Measurements from ENCODE around the gene ZDHHC11. TPM values are rescaled to one million over a fixed set of nuclear protein-coding genes. Genes with fewer than 3 reads are reported as not detected.
A peak's percentile ranks its signal among the peaks of the same experiment; 100 is the strongest.
"Not testable (repeated sequence)": the region's sequence is repeated elsewhere in the genome, so short reads cannot be mapped to it uniquely, and the experiment has no call there.

ZDHHC11 gene
- total RNA-seq, 1 experiment from 2014 or later = 3.6 TPM

DNA sequence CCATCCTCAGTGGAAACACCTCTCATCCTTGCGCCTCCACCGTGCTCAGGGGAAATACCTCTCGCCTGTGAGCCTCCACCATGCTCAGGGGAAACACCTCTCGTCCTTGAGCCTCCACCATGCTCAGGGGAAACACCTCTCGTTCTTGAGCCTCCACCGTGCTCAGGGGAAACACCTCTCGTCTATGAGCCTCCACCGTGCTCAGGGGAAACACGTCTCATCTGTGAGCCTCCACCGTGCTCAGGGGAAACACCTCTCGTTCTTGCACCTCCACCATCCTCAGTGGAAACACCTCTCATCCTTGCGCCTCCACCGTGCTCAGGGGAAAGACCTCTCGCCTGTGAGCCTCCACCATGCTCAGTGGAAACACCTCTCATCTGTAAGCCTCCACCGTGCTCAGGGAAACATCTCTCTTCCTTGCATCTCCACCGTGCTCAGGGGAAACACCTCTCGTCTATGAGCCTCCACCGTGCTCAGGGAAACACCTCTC lies 4.1 kb downstream of the ZDHHC11 start:
- not testable (repeated sequence) for H3K4me3 Mint-ChIP-seq (ENCODE audit: unreplicated experiment)

DNA sequence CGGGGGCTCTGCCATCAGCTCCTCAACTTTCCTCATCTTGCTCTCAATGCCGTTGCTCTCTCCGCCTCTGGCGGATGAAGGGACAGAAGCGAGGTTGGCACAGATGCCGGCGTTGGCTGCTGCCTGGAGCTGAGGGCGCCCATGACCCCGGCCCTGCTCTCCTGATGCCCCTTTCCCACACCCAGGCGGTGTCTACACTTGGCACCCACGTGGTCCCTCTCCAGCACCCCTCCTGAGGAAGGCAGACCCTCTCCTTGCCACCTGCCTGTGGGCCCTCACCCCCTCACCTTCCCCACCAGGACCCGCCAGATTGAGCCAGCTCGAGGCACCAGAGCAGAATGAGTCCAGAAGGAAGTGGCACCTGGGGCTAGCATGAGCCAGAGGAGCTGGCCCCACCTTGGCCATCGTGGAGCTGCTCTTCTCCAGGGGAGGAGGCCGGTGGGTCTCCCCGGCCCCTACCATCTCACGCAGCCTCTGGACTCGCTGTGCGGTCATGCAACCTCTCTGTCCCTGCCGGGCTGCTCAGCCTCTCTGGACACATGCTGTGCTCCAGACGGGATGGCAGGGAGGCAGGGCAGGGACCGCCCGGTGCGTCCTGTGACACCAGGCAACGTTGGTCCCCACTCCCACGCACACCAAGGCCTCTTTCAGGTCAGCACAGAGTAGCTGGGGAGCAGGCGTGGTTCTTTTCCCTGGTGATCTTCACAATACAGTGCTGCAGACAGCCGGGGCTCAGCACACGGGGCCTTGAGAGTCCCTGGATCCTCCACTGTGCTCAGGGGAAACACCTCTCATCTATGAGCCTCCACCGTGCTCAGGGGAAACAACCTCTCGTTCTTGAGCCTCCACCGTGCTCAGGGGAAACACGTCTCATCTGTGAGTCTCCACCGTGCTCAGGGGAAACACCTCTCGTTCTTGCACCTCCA lies 4.8 kb downstream of the ZDHHC11 start:
- H3K4me3 Mint-ChIP-seq (ENCODE audit: unreplicated experiment); H3K9me3 ChIP-seq; H3K36me3 ChIP-seq (ENCODE audit: control insufficient read depth, insufficient read depth, low read length); CTCF ChIA-PET; H3K27me3 Mint-ChIP-seq (ENCODE audit: insufficient read depth, unreplicated experiment); H3K9me3 Mint-ChIP-seq (ENCODE audit: unreplicated experiment); H3K4me1 Mint-ChIP-seq (ENCODE audit: low read depth, unreplicated experiment); H3K4me3 ChIP-seq (ENCODE audit: low read depth, low read length); BruUV-seq (replicated peaks); H3K36me3 Mint-ChIP-seq (ENCODE audit: insufficient read depth, unreplicated experiment); H3K27ac Mint-ChIP-seq (ENCODE audit: unreplicated experiment); intact Hi-C loops (cut with micrococcal nuclease; ENCODE audit: unreplicated experiment); POLR2A ChIA-PET; H3K27me3 ChIP-seq (replicated peaks; ENCODE audit: control insufficient read depth, insufficient read depth, low read length): not testable (repeated sequence)
- DNase-seq = peak in 1 of 2 experiments; percentile 6
- peaks cover 14% of the 10 kb centered on the region for H3K4me1 ChIP-seq

More for the DNA sequence above, 4.1 kb downstream of the ZDHHC11 start:
- BruUV-seq (replicated peaks); H3K4me1 Mint-ChIP-seq (ENCODE audit: low read depth, unreplicated experiment); H3K27me3 ChIP-seq (replicated peaks; ENCODE audit: control insufficient read depth, insufficient read depth, low read length); H3K4me3 ChIP-seq (ENCODE audit: low read depth, low read length); intact Hi-C loops (cut with micrococcal nuclease; ENCODE audit: unreplicated experiment); POLR2A ChIA-PET; H3K27ac Mint-ChIP-seq (ENCODE audit: unreplicated experiment); H3K27me3 Mint-ChIP-seq (ENCODE audit: insufficient read depth, unreplicated experiment); CTCF ChIA-PET; H3K9me3 ChIP-seq; H3K9me3 Mint-ChIP-seq (ENCODE audit: unreplicated experiment); H3K36me3 Mint-ChIP-seq (ENCODE audit: insufficient read depth, unreplicated experiment); H3K36me3 ChIP-seq (ENCODE audit: control insufficient read depth, insufficient read depth, low read length): not testable (repeated sequence)
- H3K4me1 ChIP-seq = peaks cover 21% of the 10 kb centered on the region
- DNase-seq = peak in 1 of 2 experiments; percentile 2

DNA sequence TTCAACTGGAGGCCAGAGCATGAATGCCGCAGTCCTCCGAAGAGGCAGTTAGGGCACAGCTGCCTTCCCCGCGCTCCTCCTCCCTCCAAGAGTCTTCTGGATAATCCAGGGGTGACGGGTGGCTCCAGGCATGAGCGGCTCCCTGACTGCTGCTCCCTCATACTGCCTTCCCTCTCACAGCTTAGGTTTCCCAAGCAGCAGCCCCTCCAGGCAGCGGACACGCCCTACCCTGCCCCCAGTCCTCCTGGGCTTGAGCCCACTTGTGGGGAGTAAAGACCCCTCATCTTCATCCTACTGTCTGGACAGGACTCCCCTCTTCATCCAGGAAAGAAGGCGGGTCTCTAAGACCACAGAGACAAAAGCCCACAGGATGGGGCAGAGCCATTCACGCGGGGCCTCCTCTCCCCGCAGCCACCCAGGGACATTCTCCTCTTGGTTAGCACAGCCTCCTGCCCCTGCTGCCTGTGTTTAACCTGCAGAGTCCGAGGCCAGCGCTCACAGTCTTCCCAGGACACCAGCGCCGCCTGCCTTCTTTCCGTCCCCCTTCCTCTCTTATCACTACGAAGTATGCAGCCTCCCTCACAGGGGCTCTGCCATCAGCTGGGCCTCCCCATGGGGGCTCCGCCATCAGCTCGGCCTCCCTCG lies 5.6 kb downstream of the ZDHHC11 start:
- H3K27ac Mint-ChIP-seq (ENCODE audit: unreplicated experiment); intact Hi-C loops (cut with micrococcal nuclease; ENCODE audit: unreplicated experiment); H3K4me3 Mint-ChIP-seq (ENCODE audit: unreplicated experiment); H3K27me3 Mint-ChIP-seq (ENCODE audit: insufficient read depth, unreplicated experiment); H3K4me3 ChIP-seq (ENCODE audit: low read depth, low read length); H3K27me3 ChIP-seq (replicated peaks; ENCODE audit: control insufficient read depth, insufficient read depth, low read length); H3K4me1 Mint-ChIP-seq (ENCODE audit: low read depth, unreplicated experiment); POLR2A ChIA-PET; H3K36me3 Mint-ChIP-seq (ENCODE audit: insufficient read depth, unreplicated experiment); H3K9me3 Mint-ChIP-seq (ENCODE audit: unreplicated experiment); BruUV-seq (replicated peaks); H3K36me3 ChIP-seq (ENCODE audit: control insufficient read depth, insufficient read depth, low read length); H3K4me1 ChIP-seq; H3K9me3 ChIP-seq; CTCF ChIA-PET: not testable (repeated sequence)
- DNase-seq = peak; percentile 3 to 26

DNA sequence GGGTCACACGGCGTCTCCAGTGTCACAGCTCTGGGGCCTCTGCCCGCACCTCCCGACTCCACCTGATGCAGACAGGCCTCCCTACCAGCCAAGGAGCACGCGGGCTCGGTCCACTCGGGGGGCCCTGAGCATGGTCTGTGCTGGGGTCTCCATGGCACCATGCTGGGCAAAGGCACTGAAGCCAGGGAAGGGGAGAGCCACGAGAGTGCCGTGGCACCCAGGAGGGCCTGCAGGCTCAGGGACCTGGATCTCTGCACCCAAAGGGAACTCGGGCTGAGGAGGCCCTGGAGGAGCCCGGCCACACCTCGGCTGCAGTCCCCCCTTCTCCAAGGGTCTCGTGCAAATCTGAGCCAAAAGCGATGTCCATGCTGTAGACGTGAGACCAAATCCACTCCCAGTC lies 6.4 kb downstream of the ZDHHC11 start:
- H3K27me3 Mint-ChIP-seq (ENCODE audit: insufficient read depth, unreplicated experiment); BruUV-seq (replicated peaks); H3K4me3 Mint-ChIP-seq (ENCODE audit: unreplicated experiment); H3K9me3 ChIP-seq; H3K9me3 Mint-ChIP-seq (ENCODE audit: unreplicated experiment); H3K36me3 ChIP-seq (ENCODE audit: control insufficient read depth, insufficient read depth, low read length); H3K4me3 ChIP-seq (ENCODE audit: low read depth, low read length); H3K27ac Mint-ChIP-seq (ENCODE audit: unreplicated experiment); POLR2A ChIA-PET; intact Hi-C loops (cut with micrococcal nuclease; ENCODE audit: unreplicated experiment); CTCF ChIA-PET; H3K36me3 Mint-ChIP-seq (ENCODE audit: insufficient read depth, unreplicated experiment); H3K4me1 Mint-ChIP-seq (ENCODE audit: low read depth, unreplicated experiment); H3K4me1 ChIP-seq; H3K27me3 ChIP-seq (replicated peaks; ENCODE audit: control insufficient read depth, insufficient read depth, low read length): not testable (repeated sequence)
- DNase-seq = peak in 1 of 2 experiments; percentile 8

DNA sequence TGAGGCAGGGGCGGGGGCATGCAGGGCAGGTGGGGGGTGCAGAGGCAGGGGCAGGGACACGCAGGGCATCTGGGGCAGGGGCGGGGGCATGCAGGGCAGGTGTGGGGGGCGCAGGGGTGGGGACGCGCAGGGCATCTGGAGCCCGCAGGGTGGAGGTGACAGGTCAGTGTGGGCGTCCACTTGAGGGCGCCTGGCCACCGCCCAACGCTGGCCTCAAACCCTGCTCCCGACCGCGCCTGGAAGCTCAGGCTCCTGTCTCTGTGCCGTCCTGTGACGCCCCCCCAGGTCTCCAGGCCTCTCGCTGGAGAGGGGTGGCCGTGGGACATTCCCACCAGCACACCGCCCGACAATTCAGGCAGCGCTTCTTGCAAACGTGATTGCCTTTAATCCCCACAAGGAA lies 6.9 kb downstream of the ZDHHC11 start:
- H3K27ac Mint-ChIP-seq (ENCODE audit: unreplicated experiment); H3K4me1 Mint-ChIP-seq (ENCODE audit: low read depth, unreplicated experiment); H3K4me1 ChIP-seq; intact Hi-C loops (cut with micrococcal nuclease; ENCODE audit: unreplicated experiment); CTCF ChIA-PET; H3K36me3 ChIP-seq (ENCODE audit: control insufficient read depth, insufficient read depth, low read length); H3K9me3 ChIP-seq; H3K27me3 ChIP-seq (replicated peaks; ENCODE audit: control insufficient read depth, insufficient read depth, low read length); H3K4me3 ChIP-seq (ENCODE audit: low read depth, low read length); POLR2A ChIA-PET; H3K27me3 Mint-ChIP-seq (ENCODE audit: insufficient read depth, unreplicated experiment); H3K36me3 Mint-ChIP-seq (ENCODE audit: insufficient read depth, unreplicated experiment); BruUV-seq (replicated peaks); H3K4me3 Mint-ChIP-seq (ENCODE audit: unreplicated experiment); H3K9me3 Mint-ChIP-seq (ENCODE audit: unreplicated experiment): not testable (repeated sequence)
- DNase-seq = peak in 1 of 2 experiments; percentile 18

DNA sequence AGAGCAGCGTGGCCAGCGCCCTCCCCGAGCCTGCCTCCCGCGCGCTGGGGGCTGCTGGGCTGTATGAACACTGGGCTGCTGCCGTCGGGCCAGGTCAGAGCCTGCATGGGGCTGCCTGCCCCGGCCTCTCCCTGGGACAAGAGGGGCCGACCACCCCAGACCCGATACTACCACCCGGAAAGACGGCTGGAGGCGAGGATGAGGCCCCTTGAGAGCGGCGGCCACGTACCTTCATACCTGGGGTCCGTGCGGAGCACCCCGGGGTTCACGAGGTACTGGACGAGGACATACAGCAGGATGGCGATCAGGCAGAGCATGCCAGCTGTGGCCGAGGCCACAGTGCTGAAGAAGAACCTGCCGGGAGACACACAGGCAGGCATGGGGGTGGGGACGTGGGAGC lies 7.4 kb downstream of the ZDHHC11 start:
- H3K4me3 ChIP-seq (ENCODE audit: low read depth, low read length); BruUV-seq (replicated peaks); H3K36me3 Mint-ChIP-seq (ENCODE audit: insufficient read depth, unreplicated experiment); H3K9me3 Mint-ChIP-seq (ENCODE audit: unreplicated experiment); H3K27me3 ChIP-seq (replicated peaks; ENCODE audit: control insufficient read depth, insufficient read depth, low read length); POLR2A ChIA-PET; H3K4me1 ChIP-seq; H3K4me3 Mint-ChIP-seq (ENCODE audit: unreplicated experiment); DNase-seq; H3K27ac Mint-ChIP-seq (ENCODE audit: unreplicated experiment); H3K36me3 ChIP-seq (ENCODE audit: control insufficient read depth, insufficient read depth, low read length); H3K27me3 Mint-ChIP-seq (ENCODE audit: insufficient read depth, unreplicated experiment); H3K9me3 ChIP-seq; CTCF ChIA-PET; H3K4me1 Mint-ChIP-seq (ENCODE audit: low read depth, unreplicated experiment); intact Hi-C loops (cut with micrococcal nuclease; ENCODE audit: unreplicated experiment): not testable (repeated sequence)
